Hematopoietic multipotent progenitor cell treated with erythropoietin and hydrocortisone succinate and interleukin-3 and kit ligand, for 15 days (in vitro differentiated cells): ENCODE measurements around the gene ARHGEF33.
"Not testable (repeated sequence)": the region's sequence is repeated elsewhere in the genome, so short reads cannot be mapped to it uniquely, and the experiment has no call there.

Source experiments
- DNase-seq: peaks from one replicate; pipeline ENCODE4 v3.0.0-alpha.2; 2015; ENCODE audit warnings: low spot score

The ARHGEF33 gene

GRCh38 chr2:38911191-38911590, 21.5 kb downstream of the ARHGEF33 start:
- no peak for DNase-seq

GRCh38 chr2:38912619-38913018, 22.9 kb downstream of the ARHGEF33 start:
- no peak for DNase-seq

DNA sequence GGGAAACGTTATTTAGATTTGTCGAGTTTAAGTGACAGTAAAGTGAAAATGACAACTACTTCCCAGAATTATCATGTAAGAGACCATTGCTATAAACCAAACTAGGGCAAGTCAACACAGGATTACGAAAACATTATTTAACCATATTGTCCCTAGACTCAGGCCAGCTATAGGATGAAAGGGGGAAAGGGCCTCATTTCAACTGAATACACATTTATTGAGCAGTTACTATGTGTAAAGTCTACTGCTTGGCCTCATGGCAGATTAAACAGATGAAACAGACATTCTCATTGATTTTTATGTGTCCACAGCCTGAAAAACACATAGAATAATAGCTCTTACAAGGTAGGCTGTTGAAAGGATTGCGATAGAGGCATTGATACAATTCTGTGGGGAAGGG, 32.7 kb downstream of the ARHGEF33 start:
- DNase-seq: no peak

GRCh38 chr2:38922902-38923301, 33.2 kb downstream of the ARHGEF33 start:
- no peak for DNase-seq

DNA sequence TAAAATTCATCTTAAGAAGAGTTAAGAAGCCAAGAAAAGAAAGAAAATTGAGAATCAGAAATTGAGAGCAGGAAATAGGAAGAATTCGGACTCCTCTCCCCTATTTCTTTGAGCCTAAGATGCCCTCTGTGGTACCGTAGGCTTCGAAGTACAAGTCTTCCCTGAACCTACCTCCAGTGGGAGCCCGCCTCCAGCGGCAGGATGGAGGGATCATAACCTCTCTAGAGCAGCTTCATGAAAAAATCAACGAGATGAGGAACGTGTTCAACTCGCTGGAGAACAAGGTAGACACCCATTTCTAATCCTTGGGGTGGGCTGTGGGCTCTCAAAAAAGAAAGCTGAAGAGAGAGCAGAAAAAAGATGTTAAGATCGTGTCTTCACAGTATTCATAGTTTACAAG, 36.3 kb downstream of the ARHGEF33 start:
- no peak for DNase-seq

GRCh38 chr2:38930600-38930999, 40.9 kb downstream of the ARHGEF33 start:
- no peak for DNase-seq

GRCh38 chr2:38932586-38932985, 42.9 kb downstream of the ARHGEF33 start:
- DNase-seq: no peak

DNA sequence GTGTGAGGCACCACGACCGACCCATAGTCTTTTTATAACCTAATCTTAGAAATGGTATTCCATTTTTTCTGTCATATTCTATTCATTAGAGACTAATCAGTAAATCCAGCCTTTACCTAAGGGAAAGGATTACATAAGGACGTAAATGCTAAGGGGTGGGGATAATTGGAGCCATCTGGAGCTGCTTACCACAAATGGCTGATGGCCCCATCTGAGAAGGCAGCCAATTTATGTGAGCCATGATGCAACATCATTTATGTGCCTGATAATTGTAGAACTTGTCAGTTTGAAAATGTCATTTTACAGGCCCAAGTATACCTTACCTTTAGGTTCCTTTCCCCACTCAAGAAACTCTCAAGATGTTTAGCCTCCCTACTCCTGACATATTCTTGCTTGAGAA, 44.0 kb downstream of the ARHGEF33 start:
- DNase-seq: no peak

DNA sequence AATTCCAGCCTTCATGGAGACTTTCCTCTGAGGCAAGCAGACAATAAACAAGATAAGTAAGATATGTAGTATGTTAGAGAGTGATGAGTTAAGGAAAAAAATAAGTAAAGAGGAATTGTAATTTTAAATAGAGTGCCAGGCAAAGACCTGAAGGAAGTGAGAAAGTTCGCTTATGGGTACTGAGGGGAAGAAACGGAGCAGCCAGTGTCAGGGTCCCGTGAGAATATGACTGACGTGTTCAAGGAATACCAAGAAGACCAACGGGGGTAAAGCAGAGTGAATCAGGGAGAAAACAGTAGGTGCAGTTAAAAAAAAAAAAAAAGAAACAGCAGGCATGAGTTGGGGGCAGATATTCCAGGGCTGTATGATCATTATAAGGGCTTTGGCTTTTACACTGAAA, 45.1 kb downstream of the ARHGEF33 start:
- DNase-seq: no peak

DNA sequence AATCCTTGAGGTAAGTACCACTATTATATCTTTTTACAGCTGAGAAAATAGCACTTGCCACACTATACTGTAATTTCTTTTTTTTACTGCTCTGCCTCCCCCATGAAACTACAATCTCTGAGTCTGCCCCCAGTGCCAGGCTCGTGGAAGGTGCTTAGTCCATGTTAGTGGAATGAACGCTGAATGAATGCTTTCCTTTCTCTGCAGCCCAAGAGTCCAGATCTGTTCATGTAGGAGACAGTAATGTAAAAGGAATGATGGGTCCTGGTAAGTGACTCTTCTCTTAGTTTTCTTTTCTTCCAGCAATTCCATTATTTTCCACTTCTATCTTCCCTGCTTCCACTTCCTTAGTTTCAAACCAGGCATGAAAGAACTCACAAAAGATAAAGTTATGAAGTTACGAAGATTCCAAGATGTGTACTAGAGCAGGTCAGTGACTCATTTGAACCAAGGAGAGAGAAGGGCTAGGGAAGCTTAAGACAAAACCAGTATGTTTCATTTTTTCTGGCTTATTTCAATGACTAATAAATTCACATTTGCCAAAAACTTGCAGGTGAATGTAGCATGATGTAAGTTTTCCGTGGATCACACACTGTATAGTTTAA, 46.0 kb downstream of the ARHGEF33 start:
- DNase-seq: no peak

GRCh38 chr2:38936516-38936915, 46.8 kb downstream of the ARHGEF33 start:
- not testable (repeated sequence) for DNase-seq

GRCh38 chr2:38937548-38937947, 47.9 kb downstream of the ARHGEF33 start:
- no peak for DNase-seq

DNA sequence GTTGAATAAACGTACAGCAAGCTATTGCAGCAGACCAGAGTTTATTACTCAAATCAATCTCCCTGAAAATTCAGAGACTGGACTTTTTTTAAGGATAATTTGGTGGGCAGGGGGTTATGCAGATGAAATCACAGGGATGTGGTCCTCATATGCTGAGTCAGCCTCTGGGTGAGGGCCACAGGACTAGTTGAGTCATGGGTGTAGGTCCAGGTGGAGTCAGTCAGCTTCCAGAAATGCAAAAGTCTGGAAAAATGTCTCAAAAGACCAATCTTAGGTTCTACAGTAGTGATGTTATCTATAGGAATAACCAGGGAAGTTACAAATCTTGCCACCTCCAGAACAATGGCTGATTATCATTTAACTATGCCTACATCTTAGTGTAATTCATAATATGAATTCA, 51.1 kb downstream of the ARHGEF33 start:
- no peak for DNase-seq

GRCh38 chr2:38943784-38944183, 54.1 kb downstream of the ARHGEF33 start:
- DNase-seq: no peak

DNA sequence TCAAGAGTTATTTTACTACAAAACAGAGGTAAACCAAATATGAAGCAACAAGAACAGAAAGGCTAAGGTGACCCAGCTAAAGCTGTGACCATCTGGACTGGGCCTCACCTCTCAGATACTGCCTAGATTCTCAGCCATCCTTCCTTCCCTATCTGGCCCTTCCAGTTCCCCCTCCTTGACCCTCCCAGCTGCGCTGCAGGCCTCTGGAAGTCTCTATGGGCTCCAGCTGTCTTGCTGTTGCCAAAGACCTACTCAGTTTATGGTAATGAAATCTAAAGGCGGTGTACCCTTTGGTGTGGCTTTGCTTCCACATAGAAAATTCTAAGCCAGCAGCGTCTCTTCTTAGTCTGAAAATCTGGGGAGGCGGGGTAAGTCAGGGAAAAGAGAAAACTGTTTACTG, 55.7 kb downstream of the ARHGEF33 start:
- no peak for DNase-seq

GRCh38 chr2:38945911-38946310, 56.2 kb downstream of the ARHGEF33 start:
- no peak for DNase-seq

DNA sequence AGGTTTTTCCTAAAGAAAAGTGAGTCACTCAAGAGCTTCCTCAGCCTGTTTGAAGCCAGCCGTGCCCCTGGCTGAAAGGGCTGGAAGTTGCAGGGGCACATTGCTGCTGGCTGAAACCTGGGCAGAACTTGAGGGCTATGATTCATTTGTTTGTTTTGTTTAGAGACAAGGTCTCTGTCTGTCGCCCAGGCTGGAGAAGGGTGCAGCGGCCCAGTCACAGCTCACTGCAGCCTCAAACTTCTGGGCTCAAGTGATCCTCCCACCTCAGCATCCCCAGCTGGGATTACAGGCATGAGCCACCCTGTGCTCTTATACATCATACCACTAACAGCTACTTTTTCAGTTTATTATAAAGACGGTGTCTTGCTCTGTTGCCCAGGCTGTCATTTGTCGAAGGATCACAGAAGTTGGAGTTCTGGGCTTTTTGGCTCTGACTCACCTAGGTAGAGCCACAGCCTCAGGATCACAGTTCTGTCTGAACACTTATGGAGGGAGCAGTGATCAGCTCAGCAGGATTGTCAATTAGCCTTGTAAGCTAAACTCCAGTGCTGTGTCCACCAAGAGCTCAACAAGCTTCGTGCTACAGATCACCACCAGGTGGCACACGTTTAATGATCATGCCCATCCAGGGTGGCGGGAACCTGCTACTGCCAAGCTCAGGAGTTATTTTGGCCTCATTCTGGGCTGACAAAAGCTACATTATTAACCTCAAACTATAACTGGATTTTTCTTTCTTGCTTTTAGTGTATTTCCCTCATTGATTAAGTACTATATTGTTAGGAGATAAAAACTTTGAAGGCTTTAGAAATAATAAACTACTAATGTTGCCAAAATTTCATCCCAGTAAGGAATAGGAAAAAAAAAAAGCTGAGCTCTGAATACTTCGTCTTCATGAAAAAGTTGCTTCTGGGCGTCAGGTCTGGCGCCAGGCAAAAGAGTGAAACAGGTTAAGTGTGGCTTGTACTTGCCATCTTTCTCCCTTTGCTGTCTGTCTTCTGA, 57.9 kb downstream of the ARHGEF33 start:
- DNase-seq: peak; percentile 57

DNA sequence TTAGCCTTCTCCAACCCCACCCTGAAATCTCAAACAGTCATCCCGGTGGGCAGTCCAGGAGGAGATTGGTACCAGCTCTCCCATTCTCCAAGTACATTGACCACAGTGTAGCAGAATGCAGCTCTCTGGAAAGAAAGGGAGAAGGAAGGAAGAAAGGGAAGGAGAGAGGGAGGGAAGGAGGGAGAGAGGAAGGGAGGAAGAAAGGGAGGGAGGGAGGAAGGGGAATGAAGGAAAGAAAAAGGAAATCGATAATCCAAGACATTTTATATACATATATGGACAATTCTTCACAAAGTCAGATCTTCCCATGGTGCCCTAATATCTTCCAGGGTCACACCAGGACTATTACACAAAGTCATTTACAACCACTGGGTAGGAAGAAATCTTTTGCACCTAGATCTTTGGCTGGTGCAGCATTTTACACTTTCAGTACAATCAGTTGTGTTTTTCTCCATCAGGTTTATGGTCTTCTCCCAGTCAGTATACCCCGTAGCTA, 58.8 kb downstream of the ARHGEF33 start:
- DNase-seq: no peak

DNA sequence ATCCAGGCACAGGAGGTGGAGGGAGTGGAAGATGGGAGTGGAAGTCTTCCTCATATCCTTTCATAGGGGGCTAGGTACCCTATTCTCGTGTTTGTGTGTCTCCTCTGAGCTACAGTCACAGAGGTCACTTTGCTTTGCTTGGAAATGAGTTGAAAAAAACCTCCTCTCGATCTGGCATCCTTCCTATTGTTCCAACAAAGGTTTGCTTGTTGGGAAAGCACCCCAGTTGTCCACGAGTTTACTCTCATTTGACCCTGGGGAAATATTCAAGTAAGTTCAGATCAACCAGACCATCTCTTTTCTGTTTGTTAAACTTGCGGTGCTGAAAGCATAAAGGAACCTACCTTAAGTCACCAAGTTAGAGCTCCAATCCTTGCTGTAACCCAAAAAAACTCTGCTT, 59.3 kb downstream of the ARHGEF33 start:
- DNase-seq: no peak

DNA sequence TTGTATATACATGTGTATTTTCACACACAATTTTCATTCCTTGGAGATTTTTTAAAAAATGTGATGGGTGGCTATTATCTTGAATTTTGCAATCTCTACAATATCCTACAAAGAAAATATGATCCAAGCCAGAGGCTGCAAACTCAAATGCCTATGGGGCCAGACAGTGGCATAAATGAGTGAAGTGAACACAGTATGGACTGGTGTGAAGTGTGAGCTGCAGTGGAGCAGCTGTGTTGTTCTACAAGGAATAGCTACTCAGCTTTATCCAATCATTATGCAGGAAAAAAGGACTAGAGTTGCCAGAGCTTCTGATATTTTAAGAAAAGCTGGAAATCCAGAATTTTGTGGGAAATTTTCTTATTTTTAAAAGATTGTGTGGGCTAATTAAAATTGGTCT, 62.1 kb downstream of the ARHGEF33 start:
- no peak for DNase-seq

DNA sequence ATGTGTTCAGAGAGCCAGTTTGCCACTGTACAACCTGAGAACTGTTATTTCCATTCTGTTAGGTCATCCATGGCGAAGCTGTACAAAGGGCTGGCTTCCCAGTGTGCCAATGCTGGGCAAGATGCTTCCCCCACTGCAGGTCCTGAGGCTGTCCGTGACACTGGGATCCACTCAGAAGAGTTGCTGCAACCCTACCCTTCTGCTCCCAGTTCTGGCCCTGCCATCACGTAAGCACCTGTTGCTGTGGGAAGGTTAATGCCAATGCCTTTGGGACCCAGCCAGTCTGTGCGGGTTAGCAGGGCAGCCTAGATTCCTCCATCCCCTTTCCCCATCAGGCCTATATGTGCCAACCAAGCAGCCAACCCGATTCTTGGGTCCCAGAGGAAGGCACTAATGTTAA, 68.3 kb downstream of the ARHGEF33 start:
- no peak for DNase-seq

- DNase-seq: no peak
Measured at GRCh38 chr2:38959466-38959865, 69.8 kb downstream of the ARHGEF33 start.

DNA sequence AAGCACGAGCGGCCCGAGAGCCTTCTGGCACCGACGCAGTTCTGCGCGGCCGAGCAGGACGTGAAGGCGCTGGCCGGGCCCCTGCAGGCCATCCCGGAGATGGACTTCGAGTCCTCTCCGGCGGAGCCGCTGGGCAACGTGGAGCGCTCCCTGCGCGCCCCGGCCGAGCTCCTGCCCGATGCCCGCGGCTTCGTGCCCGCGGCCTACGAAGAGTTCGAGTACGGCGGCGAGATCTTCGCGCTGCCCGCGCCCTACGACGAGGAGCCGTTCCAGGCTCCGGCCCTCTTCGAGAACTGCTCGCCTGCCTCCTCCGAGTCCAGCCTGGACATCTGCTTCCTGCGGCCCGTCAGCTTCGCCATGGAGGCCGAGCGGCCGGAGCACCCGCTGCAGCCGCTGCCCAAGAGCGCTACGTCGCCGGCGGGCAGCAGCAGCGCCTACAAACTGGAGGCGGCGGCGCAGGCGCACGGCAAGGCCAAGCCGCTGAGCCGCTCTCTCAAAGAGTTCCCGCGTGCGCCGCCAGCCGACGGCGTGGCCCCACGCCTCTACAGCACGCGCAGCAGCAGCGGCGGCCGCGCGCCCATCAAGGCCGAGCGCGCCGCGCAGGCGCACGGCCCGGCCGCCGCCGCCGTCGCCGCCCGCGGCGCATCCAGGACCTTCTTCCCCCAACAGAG, 70.4 kb downstream of the ARHGEF33 start:
- DNase-seq: peak; percentile 16
